ENCODE measurements around the gene NFKB1.

NFKB1 gene

GRCh38 chr4:102598086-102598761 lies 97.1 kb downstream of the NFKB1 start:
- no peak overlapping the region for H3K4me2 ChIP-seq (ENCODE audit: low read length)
- peaks cover 87% of the 10 kb centered on the region for H3K36me3 ChIP-seq (ENCODE audit: insufficient read depth, low read length)
- no peak overlapping the region for H3K9ac ChIP-seq (ENCODE audit: low read length)
- no peaks in the 10 kb centered on the region for H3K79me2 ChIP-seq (ENCODE audit: insufficient read depth, low read length)
- no peak overlapping the region for H3K4me3 ChIP-seq (ENCODE audit: low read depth, low read length, poor library complexity, severe bottlenecking)
- no peaks in the 10 kb centered on the region for H3F3A ChIP-seq (ENCODE audit: insufficient read depth, low read length)
- no peaks in the 10 kb centered on the region for H3K27me3 ChIP-seq (ENCODE audit: insufficient read depth, low read length)
- H3K9me2 ChIP-seq (ENCODE audit: low read depth, low read length): no peaks in the 10 kb centered on the region
- H3K9me3 ChIP-seq (ENCODE audit: low read length): no peaks in the 10 kb centered on the region
- TF ChIP-seq, protein P1, sequence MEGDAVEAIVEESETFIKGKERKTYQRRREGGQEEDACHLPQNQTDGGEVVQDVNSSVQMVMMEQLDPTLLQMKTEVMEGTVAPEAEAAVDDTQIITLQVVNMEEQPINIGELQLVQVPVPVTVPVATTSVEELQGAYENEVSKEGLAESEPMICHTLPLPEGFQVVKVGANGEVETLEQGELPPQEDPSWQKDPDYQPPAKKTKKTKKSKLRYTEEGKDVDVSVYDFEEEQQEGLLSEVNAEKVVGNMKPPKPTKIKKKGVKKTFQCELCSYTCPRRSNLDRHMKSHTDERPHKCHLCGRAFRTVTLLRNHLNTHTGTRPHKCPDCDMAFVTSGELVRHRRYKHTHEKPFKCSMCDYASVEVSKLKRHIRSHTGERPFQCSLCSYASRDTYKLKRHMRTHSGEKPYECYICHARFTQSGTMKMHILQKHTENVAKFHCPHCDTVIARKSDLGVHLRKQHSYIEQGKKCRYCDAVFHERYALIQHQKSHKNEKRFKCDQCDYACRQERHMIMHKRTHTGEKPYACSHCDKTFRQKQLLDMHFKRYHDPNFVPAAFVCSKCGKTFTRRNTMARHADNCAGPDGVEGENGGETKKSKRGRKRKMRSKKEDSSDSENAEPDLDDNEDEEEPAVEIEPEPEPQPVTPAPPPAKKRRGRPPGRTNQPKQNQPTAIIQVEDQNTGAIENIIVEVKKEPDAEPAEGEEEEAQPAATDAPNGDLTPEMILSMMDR (IDR thresholded peaks at IDR 0.05; ENCODE audit: low read length): no peak
- no peak for TF ChIP-seq EZH2 (IDR thresholded peaks at IDR 0.05; ENCODE audit: borderline replicate concordance, low read length)
- H4K20me1 ChIP-seq (ENCODE audit: insufficient read depth, low read length): no peaks in the 10 kb centered on the region
- H3K4me1 ChIP-seq (ENCODE audit: insufficient read depth, low read length, severe bottlenecking): no peaks in the 10 kb centered on the region
- no peak overlapping the region for H3K27ac ChIP-seq (ENCODE audit: low read depth, low read length, poor library complexity, severe bottlenecking)
- no peak overlapping the region for H2AFZ ChIP-seq (ENCODE audit: low read length)

- no peaks in the 10 kb centered on the region for H3F3A ChIP-seq (ENCODE audit: insufficient read depth, low read length)
- no peaks in the 10 kb centered on the region for H4K20me1 ChIP-seq (ENCODE audit: insufficient read depth, low read length)
- no peaks in the 10 kb centered on the region for H3K9me2 ChIP-seq (ENCODE audit: low read depth, low read length)
- no peak overlapping the region for H3K27ac ChIP-seq (ENCODE audit: low read depth, low read length, poor library complexity, severe bottlenecking)
- no peaks in the 10 kb centered on the region for H3K9me3 ChIP-seq (ENCODE audit: low read length)
- H3K9ac ChIP-seq (ENCODE audit: low read length): no peak overlapping the region
- no peak overlapping the region for H3K4me2 ChIP-seq (ENCODE audit: low read length)
- H3K4me1 ChIP-seq (ENCODE audit: insufficient read depth, low read length, severe bottlenecking): no peaks in the 10 kb centered on the region
- H2AFZ ChIP-seq (ENCODE audit: low read length): no peak overlapping the region
- no peaks in the 10 kb centered on the region for H3K79me2 ChIP-seq (ENCODE audit: insufficient read depth, low read length)
- no peaks in the 10 kb centered on the region for H3K27me3 ChIP-seq (ENCODE audit: insufficient read depth, low read length)
- TF ChIP-seq, protein P1 (IDR thresholded peaks at IDR 0.05; ENCODE audit: low read length): no peak
- no peak for TF ChIP-seq EZH2 (IDR thresholded peaks at IDR 0.05; ENCODE audit: borderline replicate concordance, low read length)
- H3K4me3 ChIP-seq (ENCODE audit: low read depth, low read length, poor library complexity, severe bottlenecking): no peak overlapping the region
- peaks cover 91% of the 10 kb centered on the region for H3K36me3 ChIP-seq (ENCODE audit: insufficient read depth, low read length)
Measured at GRCh38 chr4:102598762-102599374, 97.7 kb downstream of the NFKB1 start.

GRCh38 chr4:102599455-102599854 lies 98.3 kb downstream of the NFKB1 start:
- no peaks in the 10 kb centered on the region for H3F3A ChIP-seq (ENCODE audit: insufficient read depth, low read length)
- H3K27me3 ChIP-seq (ENCODE audit: insufficient read depth, low read length): no peaks in the 10 kb centered on the region
- no peaks in the 10 kb centered on the region for H3K79me2 ChIP-seq (ENCODE audit: insufficient read depth, low read length)
- H3K9me3 ChIP-seq (ENCODE audit: low read length): no peaks in the 10 kb centered on the region
- no peak overlapping the region for H3K27ac ChIP-seq (ENCODE audit: low read depth, low read length, poor library complexity, severe bottlenecking)
- H3K9ac ChIP-seq (ENCODE audit: low read length): no peak overlapping the region
- TF ChIP-seq, protein P1 (IDR thresholded peaks at IDR 0.05; ENCODE audit: low read length): no peak
- no peak for TF ChIP-seq EZH2 (IDR thresholded peaks at IDR 0.05; ENCODE audit: borderline replicate concordance, low read length)
- H3K36me3 ChIP-seq (ENCODE audit: insufficient read depth, low read length): peaks cover 88% of the 10 kb centered on the region
- no peak overlapping the region for H3K4me2 ChIP-seq (ENCODE audit: low read length)
- no peak overlapping the region for H3K4me3 ChIP-seq (ENCODE audit: low read depth, low read length, poor library complexity, severe bottlenecking)
- H4K20me1 ChIP-seq (ENCODE audit: insufficient read depth, low read length): no peaks in the 10 kb centered on the region
- no peak overlapping the region for H2AFZ ChIP-seq (ENCODE audit: low read length)
- H3K4me1 ChIP-seq (ENCODE audit: insufficient read depth, low read length, severe bottlenecking): no peaks in the 10 kb centered on the region
- no peaks in the 10 kb centered on the region for H3K9me2 ChIP-seq (ENCODE audit: low read depth, low read length)
